Glomerular visceral epithelial cell (primary cell): ENCODE data around the gene UHRF1.
"Not testable (repeated sequence)": the region's sequence is repeated elsewhere in the genome, so short reads cannot be mapped to it uniquely, and the experiment has no call there.

Source experiments
- DNase-seq: peaks from one replicate; pipeline ENCODE4 v3.0.0-alpha.2; 2016; ENCODE audit errors: extremely low spot score

Gene UHRF1

DNA sequence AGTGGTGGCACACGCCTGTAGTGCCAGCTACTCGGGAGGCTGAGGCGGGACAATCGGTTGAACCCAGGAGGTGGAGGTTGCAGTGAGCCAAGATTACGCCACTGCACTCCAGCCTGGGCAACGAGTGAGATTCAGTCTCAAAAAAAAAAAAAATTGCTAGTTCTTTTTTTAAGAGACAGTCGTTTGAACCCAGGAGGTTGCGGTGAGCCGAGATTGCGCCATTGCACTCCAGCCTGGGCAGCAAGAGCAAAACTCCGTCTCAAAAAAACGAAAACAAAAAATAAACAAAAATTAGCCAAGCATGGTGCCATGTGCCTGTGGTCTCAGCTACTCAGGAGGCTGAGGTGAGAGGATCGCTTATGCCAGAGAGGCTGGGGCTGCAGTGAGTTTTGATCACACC is 8.4 kb upstream of the UHRF1 start:
- DNase-seq = not testable (repeated sequence)

DNA sequence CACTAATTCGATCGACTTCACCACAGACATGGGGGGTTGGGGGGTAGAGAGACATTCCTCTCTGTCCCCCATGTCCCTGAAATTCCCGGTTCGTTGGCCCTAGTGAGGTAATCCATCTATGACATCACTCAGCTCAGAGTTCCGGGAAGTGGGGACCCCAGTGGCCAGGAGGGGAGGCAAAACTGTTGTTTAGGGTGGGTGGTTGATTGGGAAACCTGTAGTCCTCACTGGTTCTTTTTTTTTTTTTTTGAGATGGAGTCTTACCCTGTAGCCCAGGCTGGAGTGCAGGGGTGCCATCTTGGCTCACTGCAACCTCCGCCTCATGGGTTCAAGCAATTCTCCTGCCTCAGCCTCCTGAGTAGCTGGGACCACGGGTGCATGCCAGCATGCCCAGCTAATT is 6.5 kb upstream of the UHRF1 start, which contains the start of gene ARRDC5:
Gene ARRDC5 (minus strand): TSS at position 101 of the 400 bp plus-strand sequence. CDS start 71 bp downstream, at position 30.
- no peak for DNase-seq

DNA sequence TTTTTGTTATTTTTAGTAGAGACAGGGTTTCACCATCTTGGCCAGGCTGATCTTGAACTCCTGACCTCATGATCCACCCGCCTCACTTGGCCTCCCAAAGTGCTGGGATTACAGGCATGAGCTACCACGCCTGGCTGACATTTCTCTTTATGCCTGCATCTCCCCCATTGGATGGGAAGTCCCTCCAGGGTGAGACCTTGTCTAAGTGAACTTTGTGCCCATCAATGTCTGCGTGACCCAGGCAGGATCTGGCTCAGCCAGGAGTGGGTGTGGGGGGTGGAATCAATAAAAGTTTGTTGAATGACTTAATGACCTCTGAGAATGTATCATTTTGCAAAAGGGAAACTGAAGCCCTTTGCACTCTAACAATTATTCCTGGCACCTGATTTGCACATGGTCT is 4.8 kb upstream of the UHRF1 start:
- DNase-seq = no peak

DNA sequence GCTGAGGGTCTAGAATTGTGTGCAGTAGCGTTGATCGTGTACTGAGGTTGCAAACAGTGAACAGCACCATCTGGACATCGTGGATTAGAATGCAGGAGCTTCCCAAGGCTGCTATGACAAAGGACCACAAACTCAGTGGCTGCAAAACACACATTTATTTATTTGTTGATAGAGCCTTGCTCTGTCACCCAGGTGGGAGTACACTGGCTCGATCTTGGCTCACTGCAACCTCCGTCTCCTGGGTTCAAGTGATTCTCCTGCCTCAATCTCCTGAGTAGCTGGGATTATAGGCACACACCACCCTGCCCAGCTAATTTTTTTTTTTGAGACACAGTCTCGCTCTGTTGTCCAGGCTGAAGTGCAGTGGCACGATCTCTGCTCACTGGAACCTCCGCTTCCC is 2.3 kb upstream of the UHRF1 start:
- no peak for DNase-seq

DNA sequence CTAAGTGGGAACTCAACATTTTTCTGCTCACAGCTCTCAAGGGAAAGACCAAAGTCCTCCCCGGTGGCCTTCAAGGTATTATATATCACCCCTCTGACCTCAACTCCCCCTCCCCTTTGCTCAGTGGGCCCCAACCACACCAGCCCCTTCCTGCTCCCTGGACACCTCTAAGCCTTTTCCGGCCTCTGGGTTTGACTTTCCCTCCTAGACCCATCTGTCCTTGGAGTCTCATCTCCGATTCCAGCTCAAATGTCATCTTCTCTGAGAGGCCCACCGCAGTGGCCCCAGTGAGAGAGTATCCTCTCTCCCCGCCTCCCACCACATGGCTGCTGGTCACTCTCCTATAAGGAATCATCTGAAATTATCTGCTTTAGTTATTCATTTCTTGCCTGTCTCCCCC is 941 bp upstream of the UHRF1 start:
- no peak for DNase-seq

DNA sequence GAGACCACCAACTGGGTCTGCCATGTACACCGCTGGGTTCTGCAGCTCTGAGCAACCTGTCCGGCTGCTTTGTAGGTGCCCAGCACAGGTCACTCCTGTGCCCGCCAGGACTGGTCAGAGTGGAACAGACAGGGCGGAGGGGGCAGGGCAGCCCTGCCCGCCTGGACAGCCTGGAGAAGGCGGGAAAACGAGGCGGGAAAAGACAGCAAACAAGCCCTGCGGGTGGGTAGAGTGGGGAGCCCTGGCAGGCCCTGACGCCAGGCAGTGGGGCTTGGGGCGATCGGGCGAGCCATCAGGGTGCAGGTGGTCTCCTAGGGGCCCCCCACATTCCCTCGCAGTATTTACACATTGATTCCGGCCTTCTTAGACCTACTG is 533 bp upstream of the UHRF1 start:
- no peak for DNase-seq

DNA sequence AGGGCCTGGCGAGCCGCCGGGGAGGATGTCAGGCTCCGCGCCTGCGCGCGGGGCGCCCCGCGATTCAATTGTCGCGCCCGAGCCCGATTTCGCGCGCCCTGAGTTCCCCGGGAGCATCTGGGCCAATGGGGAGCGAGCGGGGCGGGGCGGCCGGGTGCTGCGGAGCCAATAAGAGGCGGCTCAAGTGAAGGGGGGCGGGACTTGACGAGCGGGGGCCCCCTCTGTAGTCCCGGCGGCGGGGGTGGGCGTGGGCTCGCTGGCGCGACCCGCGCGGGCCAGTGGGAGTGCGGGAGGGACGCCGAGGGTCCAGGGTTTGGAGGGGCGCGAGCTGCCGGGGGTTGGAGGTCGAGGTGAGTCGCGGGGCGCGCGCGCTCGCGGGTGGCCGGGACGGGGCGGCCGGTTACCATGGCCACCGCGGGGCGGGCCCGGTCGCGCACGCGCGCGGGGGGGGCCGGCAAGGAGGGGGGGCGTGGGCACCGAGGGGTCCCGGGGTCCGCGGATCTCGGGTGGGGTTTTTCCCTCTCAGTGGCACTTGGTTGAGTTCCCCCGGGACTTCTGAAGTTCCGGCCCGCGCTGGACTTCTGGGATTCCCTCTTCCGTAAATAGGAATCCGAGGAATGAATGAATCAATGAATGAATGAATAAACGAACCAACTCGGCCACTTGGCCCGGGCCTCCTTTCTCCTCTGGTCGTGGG is 744 bp downstream of the UHRF1 start:
- peak; percentile 94 for DNase-seq

DNA sequence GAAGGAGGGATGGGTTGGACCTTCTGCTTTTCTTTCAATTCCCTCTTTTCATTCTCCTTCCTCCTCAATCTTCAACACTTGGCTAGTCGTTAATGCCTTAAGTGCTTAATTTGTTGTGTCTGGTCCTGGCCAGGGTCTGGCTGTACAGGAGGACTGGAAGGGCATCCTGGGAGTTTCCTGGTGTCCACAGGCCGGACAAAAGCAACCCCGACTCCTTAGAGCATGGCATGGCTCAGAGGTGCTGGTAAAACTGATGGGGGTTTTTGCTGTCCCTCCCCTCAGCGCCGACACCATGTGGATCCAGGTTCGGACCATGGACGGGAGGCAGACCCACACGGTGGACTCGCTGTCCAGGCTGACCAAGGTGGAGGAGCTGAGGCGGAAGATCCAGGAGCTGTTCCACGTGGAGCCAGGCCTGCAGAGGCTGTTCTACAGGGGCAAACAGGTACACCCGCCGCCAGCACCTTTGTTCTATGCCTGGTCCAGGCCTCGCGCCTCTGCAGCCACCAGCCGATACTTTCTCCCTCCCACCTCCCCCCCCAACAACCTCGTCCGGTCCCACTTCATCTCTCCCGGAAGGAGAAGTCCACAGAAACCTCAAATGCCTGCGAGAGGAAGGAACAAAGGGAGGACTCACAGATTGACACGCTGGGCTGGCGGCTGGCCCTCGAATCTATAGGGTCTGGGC is 1.4 kb downstream of the UHRF1 start:
- peak; percentile 76 for DNase-seq

DNA sequence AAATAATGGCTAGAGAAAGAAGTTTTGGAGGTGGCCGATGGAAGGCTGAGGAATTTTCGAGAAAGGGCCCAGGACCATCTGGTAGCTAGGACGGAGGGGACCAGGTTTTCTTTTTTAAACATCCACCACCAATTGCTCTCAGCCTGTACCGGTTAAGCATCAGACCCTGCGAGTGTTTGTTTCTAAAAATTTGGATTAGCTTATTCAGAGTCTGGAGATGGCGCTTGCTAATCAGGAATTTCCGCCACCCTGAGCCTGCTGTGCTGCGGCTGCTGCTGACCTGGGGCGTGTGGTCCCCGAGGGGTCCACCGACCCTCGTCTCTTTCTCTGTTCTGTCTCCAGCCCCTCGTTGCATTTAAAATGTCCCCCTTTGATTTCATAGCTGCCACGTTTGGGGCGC is 2.0 kb downstream of the UHRF1 start:
- DNase-seq = no peak

DNA sequence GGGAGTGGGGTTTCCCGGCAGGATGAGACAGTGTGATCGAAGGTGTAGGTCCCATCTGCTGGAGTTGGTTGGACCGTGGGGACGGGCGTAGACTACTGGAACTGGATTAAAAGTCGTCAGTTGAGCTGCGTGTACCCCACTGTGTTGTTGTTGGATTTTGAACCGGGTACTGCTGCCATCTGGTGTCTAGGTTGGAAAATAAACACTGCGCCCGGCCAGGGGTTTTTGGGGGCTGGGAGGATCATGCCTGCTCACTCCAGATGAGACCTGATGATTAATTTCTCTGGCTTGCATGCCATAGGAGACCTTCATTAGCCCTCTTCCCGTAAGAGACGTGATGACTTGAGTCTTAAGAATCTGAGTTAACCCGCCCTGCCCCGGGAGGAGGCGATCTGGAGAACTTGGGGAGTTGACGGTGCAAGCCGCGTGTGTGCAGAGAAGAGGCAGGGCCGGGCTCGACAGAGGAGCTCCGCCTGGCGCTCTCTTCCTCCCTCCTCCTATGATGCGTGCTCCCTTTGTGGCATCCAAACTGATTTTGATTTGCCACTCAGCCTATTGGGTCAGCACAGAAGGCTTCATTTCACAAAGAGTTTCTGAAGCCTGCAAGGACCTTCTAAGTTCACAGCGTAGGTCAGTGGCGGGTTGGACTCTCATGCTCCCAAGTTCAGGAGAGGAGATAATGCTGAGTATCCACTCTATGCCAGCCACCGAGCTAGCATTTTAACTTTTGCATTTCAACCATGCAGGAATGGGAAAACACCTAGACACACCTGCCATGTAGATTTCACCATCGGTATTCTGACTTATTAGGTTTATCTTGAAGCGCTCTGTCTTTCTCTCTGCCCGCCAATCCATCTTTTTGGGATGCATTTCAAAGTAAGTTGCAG is 2.7 kb downstream of the UHRF1 start:
- DNase-seq = peak; percentile 99

DNA sequence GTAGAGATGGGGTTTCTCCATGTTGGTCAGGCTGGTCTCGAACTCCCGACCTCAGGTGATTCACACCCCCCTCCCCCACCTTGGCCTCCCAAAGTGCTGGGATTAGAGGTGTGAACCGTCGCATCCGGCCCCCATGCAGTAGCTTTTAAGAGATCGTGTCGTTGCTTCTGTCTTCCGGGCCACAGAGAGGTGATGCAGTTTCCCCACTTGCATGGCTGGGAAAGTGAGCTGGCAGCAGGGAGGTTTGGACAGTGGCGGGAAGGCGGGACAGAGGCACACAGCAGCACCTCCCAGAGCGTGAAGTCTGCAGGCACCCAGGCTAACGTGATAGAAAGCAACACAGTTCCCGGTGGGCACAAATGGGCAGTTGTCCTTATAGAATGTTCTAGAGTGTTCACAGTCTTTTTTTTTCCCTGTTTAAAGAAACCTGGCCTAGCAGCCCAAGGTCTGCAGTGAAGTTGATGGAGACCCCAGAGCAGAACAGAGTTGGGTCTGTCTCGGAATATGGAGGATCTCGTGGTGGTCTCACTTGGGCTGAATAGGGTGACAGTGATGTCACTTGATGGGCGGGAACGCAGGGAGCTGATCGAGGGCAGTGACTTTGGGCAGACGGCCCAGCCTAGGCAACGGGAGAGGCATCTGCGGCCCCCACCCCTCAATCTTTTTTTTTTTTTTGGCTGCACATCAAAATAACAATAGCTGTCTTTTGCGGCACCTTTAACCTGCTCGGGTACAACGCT is 4.9 kb downstream of the UHRF1 start:
- peak; percentile 32 for DNase-seq

DNA sequence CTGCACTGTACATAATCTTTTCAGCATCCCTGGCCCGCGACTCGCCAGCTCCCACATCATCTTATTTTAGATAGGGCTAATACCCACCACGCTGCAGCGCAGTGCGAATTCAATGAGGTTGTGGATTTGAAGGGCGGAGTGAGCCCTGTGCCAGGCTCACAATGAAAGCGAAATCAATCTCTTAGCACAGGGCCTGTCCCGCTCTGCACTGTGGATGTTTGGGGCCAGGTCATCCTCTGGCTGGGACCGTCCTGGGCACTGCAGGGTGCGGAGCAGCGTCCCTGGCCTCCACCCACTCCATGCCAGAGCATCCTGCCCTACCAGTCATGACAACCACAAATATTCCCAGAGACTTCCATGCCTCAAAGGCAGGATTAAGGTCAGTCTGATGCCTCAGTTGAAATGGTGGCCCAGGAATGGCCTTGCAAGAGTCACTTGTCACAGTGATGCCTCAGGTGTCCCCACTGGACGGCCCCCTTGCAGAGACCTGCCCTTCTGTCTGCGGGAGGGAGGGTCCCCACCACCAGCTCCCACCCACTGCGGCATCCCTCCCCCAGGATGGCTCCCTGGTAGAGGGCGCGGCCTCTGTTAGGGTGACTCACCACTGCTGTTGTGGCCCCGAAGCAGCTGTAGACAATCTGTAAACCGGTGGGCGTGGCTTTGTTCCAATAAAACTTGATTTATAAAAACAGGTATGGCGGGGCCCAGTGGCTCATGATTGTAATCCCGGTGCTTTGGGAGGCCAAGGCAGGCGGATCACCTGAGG is 5.6 kb downstream of the UHRF1 start:
- peak; percentile 83 for DNase-seq

DNA sequence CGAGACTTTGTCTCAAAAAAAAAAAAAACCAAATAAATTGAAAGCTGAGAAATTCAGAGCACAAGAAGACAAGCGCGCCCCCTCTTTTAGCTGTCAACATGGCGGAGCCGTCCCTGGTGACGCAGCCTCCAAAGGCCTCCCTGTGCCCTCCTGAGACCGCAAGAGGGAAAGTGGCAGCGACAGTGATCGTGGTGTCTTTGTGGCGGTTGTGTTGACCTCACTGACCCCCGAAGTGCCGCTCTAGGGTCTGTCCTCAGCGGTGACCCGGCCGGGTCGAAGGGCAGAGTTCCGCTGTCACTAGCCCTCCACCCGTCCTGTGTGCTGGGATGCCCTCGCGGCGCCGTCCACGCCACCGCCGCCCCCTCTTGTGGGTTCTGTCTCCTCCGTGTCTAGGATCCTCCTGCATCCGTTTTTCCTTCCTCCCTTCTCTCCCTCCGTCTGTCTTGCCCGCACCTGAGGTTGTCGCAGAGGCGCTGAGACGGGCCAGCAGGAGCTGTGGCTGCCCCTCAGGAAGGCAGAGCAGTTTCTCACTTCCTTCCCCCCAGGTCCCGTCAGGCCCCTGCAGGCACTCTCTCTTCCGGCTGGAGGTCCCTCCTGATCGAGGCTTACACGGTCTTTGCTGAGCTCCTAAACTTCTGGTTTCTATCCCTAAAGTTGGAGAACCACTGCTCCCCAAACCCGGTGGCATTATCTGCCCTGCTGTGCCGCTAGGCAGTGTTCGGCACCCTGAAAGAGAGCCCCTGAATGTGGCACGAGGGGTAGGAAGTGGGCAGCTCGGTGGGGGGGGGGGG is 7.2 kb downstream of the UHRF1 start:
- DNase-seq = no peak

DNA sequence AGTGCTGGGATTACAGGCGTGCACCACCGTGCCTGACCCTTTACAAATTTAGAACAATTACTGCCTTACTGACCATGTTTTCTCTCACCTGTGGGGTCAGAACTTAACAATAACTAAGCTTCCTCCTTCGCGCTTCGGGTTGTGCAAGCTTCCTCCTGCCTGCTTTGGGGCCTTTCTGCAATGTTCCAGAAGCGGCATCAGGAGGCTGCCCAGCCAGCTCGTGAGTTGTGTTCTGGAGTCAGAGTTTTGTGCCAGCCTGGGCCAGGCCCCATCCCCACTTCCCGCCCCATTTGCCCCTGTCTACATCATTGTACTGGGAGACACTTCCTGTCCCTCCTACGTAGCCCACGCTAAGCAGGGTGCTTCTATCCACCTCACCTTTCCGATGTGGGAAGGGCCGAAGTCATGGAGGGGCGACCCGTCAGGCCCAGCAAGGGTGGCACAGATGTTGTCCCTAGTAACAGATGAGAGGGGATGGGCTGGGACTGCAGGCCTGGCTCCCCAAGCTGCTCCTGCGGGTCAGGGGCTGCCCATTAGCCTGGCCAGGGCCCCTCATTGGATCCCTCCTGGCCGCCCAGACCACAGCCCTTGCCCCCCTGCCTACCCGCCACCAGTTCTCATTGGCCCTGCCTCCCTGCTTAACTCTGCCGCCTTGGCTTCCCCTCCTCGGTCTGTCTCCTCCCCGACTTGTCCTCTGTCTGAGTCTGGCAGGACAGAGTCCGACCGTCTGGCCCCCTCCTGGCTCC is 13.4 kb downstream of the UHRF1 start:
- no peak for DNase-seq

DNA sequence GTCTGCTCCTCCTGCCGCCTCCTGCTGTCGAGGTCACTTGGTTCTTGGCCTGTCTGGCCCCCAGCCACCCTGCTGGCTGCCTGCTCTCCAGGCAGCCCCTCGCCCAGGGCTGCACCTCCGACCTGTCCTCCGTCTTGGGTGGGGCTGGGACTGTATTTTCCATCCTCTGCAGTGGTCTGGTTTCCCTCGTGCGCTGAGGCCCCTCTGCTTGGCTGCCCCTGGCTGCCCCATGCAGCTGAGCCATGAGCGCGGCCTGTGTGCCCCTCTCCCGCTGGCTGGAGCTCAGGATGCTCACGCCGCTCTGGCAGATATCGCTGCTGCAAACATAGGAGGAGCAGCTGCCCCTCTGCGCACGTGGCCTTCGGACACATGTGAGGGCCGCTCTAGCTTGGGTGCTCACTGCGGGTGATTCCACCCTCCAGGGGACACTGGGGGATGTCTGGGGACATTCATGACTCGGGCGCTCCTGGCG is 14.0 kb downstream of the UHRF1 start:
- no peak for DNase-seq

DNA sequence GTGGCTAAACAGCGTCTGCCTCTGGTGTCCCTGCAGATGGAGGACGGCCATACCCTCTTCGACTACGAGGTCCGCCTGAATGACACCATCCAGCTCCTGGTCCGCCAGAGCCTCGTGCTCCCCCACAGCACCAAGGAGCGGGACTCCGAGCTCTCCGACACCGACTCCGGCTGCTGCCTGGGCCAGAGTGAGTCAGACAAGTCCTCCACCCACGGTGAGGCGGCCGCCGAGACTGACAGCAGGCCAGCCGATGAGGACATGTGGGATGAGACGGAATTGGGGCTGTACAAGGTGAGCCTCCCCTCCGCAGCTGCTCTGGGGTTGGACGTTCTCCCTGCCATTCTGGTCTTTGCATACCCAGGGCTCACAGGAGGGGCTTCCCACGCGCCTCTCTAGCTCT is 19.9 kb downstream of the UHRF1 start:
- no peak for DNase-seq

DNA sequence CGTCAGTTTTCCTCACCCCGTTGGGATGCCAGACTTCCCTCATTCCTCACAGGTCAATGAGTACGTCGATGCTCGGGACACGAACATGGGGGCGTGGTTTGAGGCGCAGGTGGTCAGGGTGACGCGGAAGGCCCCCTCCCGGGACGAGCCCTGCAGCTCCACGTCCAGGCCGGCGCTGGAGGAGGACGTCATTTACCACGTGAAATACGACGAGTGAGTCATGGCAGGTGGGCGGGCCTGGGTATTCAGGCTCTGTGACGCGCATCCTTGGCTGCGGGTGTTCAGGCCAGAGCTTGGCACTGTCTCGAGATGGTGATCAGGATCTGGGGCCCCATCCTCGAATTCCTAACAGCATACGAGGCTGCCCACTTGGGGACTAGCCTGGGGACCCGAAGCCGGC is 21.4 kb downstream of the UHRF1 start:
- no peak for DNase-seq

DNA sequence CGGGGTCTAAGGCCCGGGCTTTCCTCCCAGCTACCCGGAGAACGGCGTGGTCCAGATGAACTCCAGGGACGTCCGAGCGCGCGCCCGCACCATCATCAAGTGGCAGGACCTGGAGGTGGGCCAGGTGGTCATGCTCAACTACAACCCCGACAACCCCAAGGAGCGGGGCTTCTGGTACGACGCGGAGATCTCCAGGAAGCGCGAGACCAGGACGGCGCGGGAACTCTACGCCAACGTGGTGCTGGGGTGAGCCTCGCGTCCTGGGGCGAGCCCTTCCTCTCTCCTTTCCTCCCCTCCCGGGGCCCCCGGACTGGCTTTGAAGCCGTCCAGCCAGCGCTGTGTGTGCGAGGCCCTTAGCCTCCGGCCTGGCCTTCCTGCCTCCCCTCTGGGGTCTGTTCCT is 23.4 kb downstream of the UHRF1 start:
- no peak for DNase-seq

DNA sequence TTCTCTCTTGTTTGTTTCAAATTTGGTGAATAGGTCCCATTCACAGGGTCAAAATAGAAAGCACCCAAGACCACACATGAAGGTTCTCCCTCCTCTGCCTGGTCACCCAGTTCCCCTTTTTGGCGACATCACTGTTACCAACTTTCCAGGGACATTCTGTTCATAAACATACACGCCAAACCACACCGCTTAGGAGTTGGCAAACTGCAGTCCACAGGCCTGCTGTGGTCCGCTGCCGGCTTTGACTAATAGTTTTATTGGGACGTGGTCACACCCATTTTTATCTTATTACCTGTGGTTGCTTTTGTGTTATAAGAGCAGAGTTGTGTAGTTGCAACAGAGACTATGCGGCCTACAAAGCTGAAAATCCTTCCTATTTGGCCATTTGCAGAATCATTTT is 24.2 kb downstream of the UHRF1 start:
- no peak for DNase-seq
